ENCODE results near the gene POLA1.

DNA sequence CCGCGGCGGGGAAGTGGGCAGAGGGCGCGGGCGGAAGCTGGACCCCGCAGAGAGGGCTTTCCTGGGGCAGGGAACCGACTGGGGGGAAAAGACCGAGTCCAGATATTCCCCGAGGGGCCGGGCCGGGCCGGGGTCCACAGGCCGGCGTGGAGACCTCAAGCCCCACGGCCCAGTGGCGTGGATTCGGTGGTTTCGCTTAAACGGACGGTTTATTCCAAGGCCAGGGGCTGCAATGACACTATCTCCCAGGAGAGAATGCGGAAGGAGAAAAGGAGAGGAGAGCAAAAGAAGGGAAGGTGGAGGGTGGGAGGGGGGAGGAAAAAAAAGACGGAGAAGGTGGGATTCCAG, 311.3 kb downstream of the POLA1 start:
- TF ChIP-seq, protein P1, sequence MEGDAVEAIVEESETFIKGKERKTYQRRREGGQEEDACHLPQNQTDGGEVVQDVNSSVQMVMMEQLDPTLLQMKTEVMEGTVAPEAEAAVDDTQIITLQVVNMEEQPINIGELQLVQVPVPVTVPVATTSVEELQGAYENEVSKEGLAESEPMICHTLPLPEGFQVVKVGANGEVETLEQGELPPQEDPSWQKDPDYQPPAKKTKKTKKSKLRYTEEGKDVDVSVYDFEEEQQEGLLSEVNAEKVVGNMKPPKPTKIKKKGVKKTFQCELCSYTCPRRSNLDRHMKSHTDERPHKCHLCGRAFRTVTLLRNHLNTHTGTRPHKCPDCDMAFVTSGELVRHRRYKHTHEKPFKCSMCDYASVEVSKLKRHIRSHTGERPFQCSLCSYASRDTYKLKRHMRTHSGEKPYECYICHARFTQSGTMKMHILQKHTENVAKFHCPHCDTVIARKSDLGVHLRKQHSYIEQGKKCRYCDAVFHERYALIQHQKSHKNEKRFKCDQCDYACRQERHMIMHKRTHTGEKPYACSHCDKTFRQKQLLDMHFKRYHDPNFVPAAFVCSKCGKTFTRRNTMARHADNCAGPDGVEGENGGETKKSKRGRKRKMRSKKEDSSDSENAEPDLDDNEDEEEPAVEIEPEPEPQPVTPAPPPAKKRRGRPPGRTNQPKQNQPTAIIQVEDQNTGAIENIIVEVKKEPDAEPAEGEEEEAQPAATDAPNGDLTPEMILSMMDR (IDR thresholded peaks at IDR 0.05), result no peak
- TF ChIP-seq POLR2AphosphoS5 (IDR thresholded peaks at IDR 0.05) (no peak), POLR2A (IDR thresholded peaks at IDR 0.05) (no peak), EP300 (IDR thresholded peaks at IDR 0.05) (no peak)
